SJCRH30 (cell line): ENCODE measurements around the gene RAB36. TPM values are rescaled to one million over a fixed set of nuclear protein-coding genes. Genes with fewer than 3 reads are reported as not detected.

ENCODE experiments used
- DNase-seq, 2 experiments: peaks; one replicate each; pipeline ENCODE4 v3.0.0-alpha.2; 2015 to 2020
- H3K27ac ChIP-seq: fragments of 250-450 bp; sonication (Bioruptor Pico); 2 replicates; pipeline ENCODE4 v1.5.1; 2020; ENCODE audit warnings: mild to moderate bottlenecking, moderate library complexity
- H3K27me3 ChIP-seq: fragments of 250-450 bp; sonication (Bioruptor Pico); 2 replicates; pipeline ENCODE4 v1.5.1; 2020; ENCODE audit warnings: mild to moderate bottlenecking, moderate library complexity
- H3K36me3 ChIP-seq: fragments of 250-450 bp; sonication (Bioruptor Pico); 2 replicates; pipeline ENCODE4 v1.5.1; 2020; ENCODE audit warnings: mild to moderate bottlenecking, moderate library complexity
- H3K4me1 ChIP-seq: fragments of 250-450 bp; sonication (Bioruptor Pico); 2 replicates; pipeline ENCODE4 v1.5.1; 2020; ENCODE audit warnings: mild to moderate bottlenecking, moderate library complexity
- H3K4me3 ChIP-seq: fragments of 250-450 bp; sonication (Bioruptor Pico); 2 replicates; pipeline ENCODE4 v1.5.1; 2020; ENCODE audit warnings: mild to moderate bottlenecking, moderate library complexity
- H3K9me3 ChIP-seq: fragments of 250-450 bp; sonication (Bioruptor Pico); replicated peaks from 2 replicates; pipeline ENCODE4 v1.5.1; 2020; ENCODE audit warnings: mild to moderate bottlenecking, moderate library complexity
- total RNA-seq: library from RNA; depleted of rRNA; stranded (reverse); fragments of >200 nt; shearing (Covaris generic); gene quantifications from 2 replicates; pipeline ENCODE4 v1.2.3, GENCODE V29; 2014; rRNA removed

RAB36 gene
- total RNA-seq, 1 experiment from 2014 or later = not detected

DNA sequence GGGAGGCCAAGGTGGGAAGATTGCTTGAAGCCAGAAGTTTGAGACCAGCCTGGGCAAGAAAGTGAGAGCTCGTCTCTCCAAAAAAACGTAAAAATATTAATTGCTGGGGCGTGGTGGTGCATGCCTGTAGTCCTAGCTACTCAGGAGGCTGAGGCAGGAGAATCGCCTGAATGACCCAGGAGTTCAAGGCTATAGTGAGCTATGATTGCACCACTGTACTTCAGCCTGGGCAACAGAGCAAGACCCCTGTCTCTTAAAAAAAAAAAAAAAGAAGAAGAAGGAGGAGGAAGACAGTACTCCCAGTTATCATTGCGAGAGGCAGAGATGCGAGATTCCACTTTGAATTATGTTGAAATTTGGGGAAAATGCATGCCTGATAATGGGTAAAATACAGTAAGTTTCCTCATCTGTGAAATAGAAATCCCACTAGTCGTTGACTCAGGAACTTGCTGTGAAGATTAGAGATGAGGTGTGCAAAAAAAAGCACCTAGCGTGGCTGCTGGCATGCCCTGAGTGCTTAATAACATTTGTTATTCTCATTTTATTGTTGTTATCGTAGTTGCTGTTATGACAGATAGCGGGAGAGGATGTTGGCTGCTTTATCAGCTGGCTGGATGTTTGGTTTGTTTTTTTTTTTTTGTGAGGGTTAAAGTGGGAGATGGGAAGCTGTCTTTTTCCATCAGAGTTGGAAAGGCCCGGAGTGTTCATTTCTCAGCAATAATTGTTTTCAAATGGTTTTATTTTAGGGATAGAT, 68.5 kb downstream of the RAB36 start:
- Histone ChIP-seq H3K27me3 (no peaks in the 10 kb centered on the region), H3K4me1 (peaks cover 27% of the 10 kb centered on the region), H3K4me3 (no peak overlapping the region), H3K27ac (no peak overlapping the region), H3K36me3 (0 out of 2 replicates have a peak, but pooled peaks cover 4% of the 10 kb centered on the region), H3K9me3 (no peaks in the 10 kb centered on the region)
- DNase-seq = no peak

Other genes with a start within 250 kb of the RAB36 start
- gene GNAZ, start 75.0 kb upstream of the RAB36 start, total RNA-seq = 11.2 and 11.9 TPM in 2 replicates
- not detected in 2 replicates for gene RSPH14, start 3.5 kb upstream of the RAB36 start, total RNA-seq
- gene BCR, start 35.0 kb downstream of the RAB36 start, total RNA-seq = 24.9 and 27.2 TPM in 2 replicates